Suprapubic skin (tissue), 4 donors: ENCODE results near the gene B4GALNT4. TPM values are rescaled to one million over a fixed set of nuclear protein-coding genes. Genes with fewer than 3 reads are reported as not detected.
A peak's percentile ranks its signal among the peaks of the same experiment; 100 is the strongest.

Experiments
- DNase-seq, 2 donors: peaks; one replicate each; pipeline ENCODE4 v3.0.0-alpha.2; 2019; ENCODE audit warnings: low spot score in 2 of 2
- H3K27ac ChIP-seq: fragments of 200-600 bp; sonication (generic); one replicate; pipeline ENCODE4 v1.5.1; 2019
- H3K27me3 ChIP-seq: fragments of 200-600 bp; sonication (generic); one replicate; pipeline ENCODE4 v1.5.1; 2019
- H3K36me3 ChIP-seq: fragments of 200-600 bp; sonication (generic); one replicate; pipeline ENCODE4 v1.5.1; 2019
- H3K4me1 ChIP-seq: fragments of 200-600 bp; sonication (generic); one replicate; pipeline ENCODE4 v1.5.1; 2019
- H3K4me3 ChIP-seq: fragments of 200-600 bp; sonication (generic); one replicate; pipeline ENCODE4 v1.5.1; 2019; ENCODE audit warnings: mild to moderate bottlenecking
- H3K9me3 ChIP-seq: fragments of 200-600 bp; sonication (generic); one replicate; pipeline ENCODE4 v1.5.1; 2019
- EP300 ChIP-seq: sonication (generic); formaldehyde crosslinking; IDR thresholded peaks from one replicate; pipeline ENCODE4 v1.6.1; 2017; ENCODE audit warnings: antibody characterized with exemption
- POLR2A ChIP-seq, 2 donors: fragments of 450-650 bp; IDR thresholded peaks; one replicate each; pipeline ENCODE4 v1.6.1; 2017; ENCODE audit warnings: antibody characterized with exemption in 2 of 2, mild to moderate bottlenecking in 2 of 2, moderate library complexity in 2 of 2
- POLR2AphosphoS5 ChIP-seq, 3 donors: sonication (generic); formaldehyde crosslinking; IDR thresholded peaks; one replicate each; pipeline ENCODE4 v1.6.1; 2017; ENCODE audit warnings: antibody characterized with exemption in 3 of 3
- WGBS: methylation state at CpG from one replicate; pipeline ENCODE4 v1.1.5; 2018; 5-methylcytosine and 5-hydroxymethylcytosine counted together
- total RNA-seq, 4 donors: library from RNA; depleted of rRNA; stranded (reverse); fragments of >200 nt; gene quantifications; one replicate each; pipeline ENCODE4 v1.1.0, GENCODE V29; 2016
- TF ChIP-seq, protein P1 (sequence below), 2 donors: fragments of 200-600 bp in 1 of 2; fragments of 450-650 bp in 1 of 2; sonication (generic) in 1 of 2; IDR thresholded peaks; one replicate each; pipeline ENCODE4 v1.5.1; 2016 to 2019; ENCODE audit warnings: antibody characterized with exemption in 2 of 2, mild to moderate bottlenecking in 1 of 2, moderate library complexity in 1 of 2

B4GALNT4 gene
- total RNA-seq, 4 donors from 2014 or later: 1.2 to 3.0 (median 1.6) TPM

GRCh38 chr11:356610-357009 is 12.7 kb upstream of the B4GALNT4 start:
- WGBS: 77% methylated on average over 6 of the region's 6 CpGs

GRCh38 chr11:357582-357981 is 11.7 kb upstream of the B4GALNT4 start:
- H3K27ac ChIP-seq: no peak overlapping the region
- no peak for DNase-seq
- H3K9me3 ChIP-seq: no peaks in the 10 kb centered on the region
- no peak for TF ChIP-seq POLR2AphosphoS5 (IDR thresholded peaks at IDR 0.05)
- TF ChIP-seq EP300: no peak
- TF ChIP-seq POLR2A (IDR thresholded peaks at IDR 0.05): no peak
- TF ChIP-seq, protein P1, sequence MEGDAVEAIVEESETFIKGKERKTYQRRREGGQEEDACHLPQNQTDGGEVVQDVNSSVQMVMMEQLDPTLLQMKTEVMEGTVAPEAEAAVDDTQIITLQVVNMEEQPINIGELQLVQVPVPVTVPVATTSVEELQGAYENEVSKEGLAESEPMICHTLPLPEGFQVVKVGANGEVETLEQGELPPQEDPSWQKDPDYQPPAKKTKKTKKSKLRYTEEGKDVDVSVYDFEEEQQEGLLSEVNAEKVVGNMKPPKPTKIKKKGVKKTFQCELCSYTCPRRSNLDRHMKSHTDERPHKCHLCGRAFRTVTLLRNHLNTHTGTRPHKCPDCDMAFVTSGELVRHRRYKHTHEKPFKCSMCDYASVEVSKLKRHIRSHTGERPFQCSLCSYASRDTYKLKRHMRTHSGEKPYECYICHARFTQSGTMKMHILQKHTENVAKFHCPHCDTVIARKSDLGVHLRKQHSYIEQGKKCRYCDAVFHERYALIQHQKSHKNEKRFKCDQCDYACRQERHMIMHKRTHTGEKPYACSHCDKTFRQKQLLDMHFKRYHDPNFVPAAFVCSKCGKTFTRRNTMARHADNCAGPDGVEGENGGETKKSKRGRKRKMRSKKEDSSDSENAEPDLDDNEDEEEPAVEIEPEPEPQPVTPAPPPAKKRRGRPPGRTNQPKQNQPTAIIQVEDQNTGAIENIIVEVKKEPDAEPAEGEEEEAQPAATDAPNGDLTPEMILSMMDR (IDR thresholded peaks at IDR 0.05): no peak
- H3K27me3 ChIP-seq: peaks cover 18% of the 10 kb centered on the region
- no peak overlapping the region for H3K4me3 ChIP-seq
- H3K4me1 ChIP-seq: peaks cover 28% of the 10 kb centered on the region
- no peaks in the 10 kb centered on the region for H3K36me3 ChIP-seq
- WGBS: 88% methylated on average over 4 of the region's 4 CpGs

More at GRCh38 chr11:356610-357009, 12.7 kb upstream of the B4GALNT4 start:
- H3K27ac ChIP-seq: no peak overlapping the region
- H3K9me3 ChIP-seq: no peaks in the 10 kb centered on the region
- H3K4me3 ChIP-seq: no peak overlapping the region
- peaks cover 18% of the 10 kb centered on the region for H3K27me3 ChIP-seq
- TF ChIP-seq, protein P1 (IDR thresholded peaks at IDR 0.05): no peak
- H3K4me1 ChIP-seq: peaks cover 31% of the 10 kb centered on the region
- DNase-seq: peak in 1 of 2 donors; percentile 15
- no peaks in the 10 kb centered on the region for H3K36me3 ChIP-seq

DNA sequence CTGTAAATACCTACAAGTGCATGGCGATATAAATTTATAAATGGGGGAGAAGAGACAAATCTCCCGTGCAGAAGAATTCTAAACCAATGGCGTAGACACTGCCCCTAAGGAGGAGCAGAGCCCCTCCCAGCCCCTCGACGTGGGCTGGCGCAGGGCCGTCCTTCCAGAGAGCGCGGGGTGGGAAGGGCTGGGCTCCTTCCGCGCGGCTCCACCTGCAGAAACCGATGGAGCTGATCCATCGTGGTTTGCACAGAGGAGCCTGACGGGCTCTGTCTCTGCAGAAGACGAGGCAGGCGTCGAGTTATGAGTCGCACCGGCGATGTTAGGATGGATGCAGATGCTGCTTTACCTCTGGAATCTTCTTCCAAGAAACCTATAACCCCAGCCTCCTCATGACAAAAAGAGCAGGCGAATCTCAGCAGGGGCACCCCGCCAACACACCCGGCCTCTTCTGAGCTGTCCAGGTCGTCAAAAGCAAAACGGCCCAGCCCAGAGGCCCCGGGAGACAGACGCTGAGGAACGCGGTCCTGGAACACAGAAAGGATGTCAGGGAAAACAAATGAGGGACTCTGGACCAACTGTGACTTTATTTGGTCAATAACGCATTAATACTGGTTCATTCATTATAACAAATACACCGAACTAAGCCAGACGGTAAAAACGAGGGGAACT is 11.0 kb upstream of the B4GALNT4 start:
- H3K36me3 ChIP-seq: no peaks in the 10 kb centered on the region
- 61% methylated on average over 26 of the region's 34 CpGs for WGBS
- H3K4me1 ChIP-seq: peaks cover 21% of the 10 kb centered on the region
- TF ChIP-seq, protein P1 (IDR thresholded peaks at IDR 0.05): no peak
- TF ChIP-seq POLR2A (IDR thresholded peaks at IDR 0.05) (no peak), POLR2AphosphoS5 (IDR thresholded peaks at IDR 0.05) (no peak), EP300 (no peak)
- no peaks in the 10 kb centered on the region for H3K9me3 ChIP-seq
- DNase-seq: peak in 1 of 2 donors; percentile 56
- H3K27ac ChIP-seq: no peak overlapping the region
- peaks cover 18% of the 10 kb centered on the region for H3K27me3 ChIP-seq
- no peak overlapping the region for H3K4me3 ChIP-seq

- DNase-seq: peak in 1 of 2 donors; percentile 77
- Histone ChIP-seq H3K27me3 (peaks cover 22% of the 10 kb centered on the region), H3K27ac (no peak overlapping the region), H3K4me3 (no peak overlapping the region), H3K36me3 (no peaks in the 10 kb centered on the region), H3K4me1 (peaks cover 14% of the 10 kb centered on the region), H3K9me3 (no peaks in the 10 kb centered on the region)
- TF ChIP-seq, protein P1 (IDR thresholded peaks at IDR 0.05): no peak
- no peak for TF ChIP-seq POLR2AphosphoS5 (IDR thresholded peaks at IDR 0.05)
- no peak for TF ChIP-seq POLR2A (IDR thresholded peaks at IDR 0.05)
- no peak for TF ChIP-seq EP300
- WGBS: 69% methylated on average over 5 of the region's 5 CpGs
Measured at GRCh38 chr11:359181-359714, 10.1 kb upstream of the B4GALNT4 start.

GRCh38 chr11:360326-361280 is 8.7 kb upstream of the B4GALNT4 start:
- no peak overlapping the region for H3K4me3 ChIP-seq
- WGBS: 86% methylated on average over 21 of the region's 22 CpGs
- H3K27me3 ChIP-seq: peaks cover 34% of the 10 kb centered on the region
- H3K9me3 ChIP-seq: no peaks in the 10 kb centered on the region
- H3K36me3 ChIP-seq: no peaks in the 10 kb centered on the region
- H3K27ac ChIP-seq: no peak overlapping the region
- H3K4me1 ChIP-seq: peaks cover 10% of the 10 kb centered on the region
- peak; percentile 77 to 78 for DNase-seq
- TF ChIP-seq EP300 (no peak), POLR2AphosphoS5 (IDR thresholded peaks at IDR 0.05) (no peak)
